Glutamatergic neuron (in vitro differentiated cells): Measurements from ENCODE around the gene MOB3C. TPM values are rescaled to one million over a fixed set of nuclear protein-coding genes. Genes with fewer than 3 reads are reported as not detected.
"Not testable (repeated sequence)": the region's sequence is repeated elsewhere in the genome, so short reads cannot be mapped to it uniquely, and the experiment has no call there.

ENCODE experiments used
- DNase-seq: peaks from one replicate; pipeline ENCODE4 v3.0.0; 2022
- H3K27ac Mint-ChIP-seq: one replicate; pipeline ENCODE4 v1.8.0; 2020; ENCODE audit warnings: mild to moderate bottlenecking, mixed read lengths, inconsistent platforms; ENCODE audit not compliant: unreplicated experiment
- H3K27me3 Mint-ChIP-seq: one replicate; pipeline ENCODE4 v1.8.0; 2020; ENCODE audit warnings: mild to moderate bottlenecking, moderate library complexity, mixed read lengths, inconsistent platforms; ENCODE audit not compliant: unreplicated experiment
- H3K36me3 Mint-ChIP-seq: one replicate; pipeline ENCODE4 v1.8.0; 2020; ENCODE audit warnings: mild to moderate bottlenecking, mixed read lengths, inconsistent platforms; ENCODE audit not compliant: unreplicated experiment
- H3K4me1 Mint-ChIP-seq: one replicate; pipeline ENCODE4 v1.8.0; 2020; ENCODE audit warnings: mild to moderate bottlenecking, low read depth, mixed read lengths, inconsistent platforms; ENCODE audit not compliant: unreplicated experiment
- H3K4me3 Mint-ChIP-seq: one replicate; pipeline ENCODE4 v1.8.0; 2020; ENCODE audit warnings: mild to moderate bottlenecking, mixed read lengths, inconsistent platforms; ENCODE audit not compliant: unreplicated experiment
- H3K9me3 Mint-ChIP-seq: one replicate; pipeline ENCODE4 v1.8.0; 2020; ENCODE audit warnings: mild to moderate bottlenecking, moderate library complexity, mixed read lengths, inconsistent platforms; ENCODE audit not compliant: unreplicated experiment
- CTCF ChIP-seq: fragments of 200-600 bp; sonication (generic); IDR thresholded peaks from one replicate; pipeline ENCODE4 v1.5.0; 2021; ENCODE audit not compliant: partially characterized antibody, unreplicated experiment
- total RNA-seq: library from RNA; stranded (reverse); fragmentation: NEBNext Ultra II Directional; extraction: Animal tissue kit (Norgen Biotek cat#: 25700); gene quantifications from one replicate; pipeline ENCODE4 v1.2.1, GENCODE V29; 2021; ENCODE audit not compliant: unreplicated experiment

The MOB3C gene
- total RNA-seq, 1 donor from 2014 or later = 1.6 TPM

- H3K27ac Mint-ChIP-seq = no peak overlapping the region
- no peaks in the 10 kb centered on the region for H3K9me3 Mint-ChIP-seq
- no peak for DNase-seq
- no peak overlapping the region for H3K4me3 Mint-ChIP-seq
- no peaks in the 10 kb centered on the region for H3K27me3 Mint-ChIP-seq
- H3K36me3 Mint-ChIP-seq = peaks cover 10% of the 10 kb centered on the region
- no peaks in the 10 kb centered on the region for H3K4me1 Mint-ChIP-seq
- no peak for TF ChIP-seq CTCF
Observed at GRCh38 chr1:46656643-46657042, 40.0 kb upstream of the MOB3C start.

- Mint-ChIP-seq H3K4me3 (no peak overlapping the region), H3K27me3 (no peaks in the 10 kb centered on the region), H3K9me3 (no peaks in the 10 kb centered on the region), H3K4me1 (no peaks in the 10 kb centered on the region), H3K27ac (no peak overlapping the region), H3K36me3 (peaks cover 10% of the 10 kb centered on the region)
- DNase-seq = no peak
- no peak for TF ChIP-seq CTCF
Observed at GRCh38 chr1:46655848-46656247, 39.2 kb upstream of the MOB3C start.

GRCh38 chr1:46654698-46655097 is 38.1 kb upstream of the MOB3C start:
- not testable (repeated sequence) for H3K4me3 Mint-ChIP-seq, H3K27ac Mint-ChIP-seq, DNase-seq, H3K9me3 Mint-ChIP-seq, H3K4me1 Mint-ChIP-seq, H3K27me3 Mint-ChIP-seq
- peaks cover 22% of the 10 kb centered on the region for H3K36me3 Mint-ChIP-seq

- TF ChIP-seq CTCF = no peak
- no peaks in the 10 kb centered on the region for H3K27me3 Mint-ChIP-seq
- H3K36me3 Mint-ChIP-seq = peaks cover 28% of the 10 kb centered on the region
- H3K4me3 Mint-ChIP-seq = no peak overlapping the region
- H3K9me3 Mint-ChIP-seq = peaks cover 4% of the 10 kb centered on the region
- no peaks in the 10 kb centered on the region for H3K4me1 Mint-ChIP-seq
- no peak overlapping the region for H3K27ac Mint-ChIP-seq
- DNase-seq = no peak
Observed at GRCh38 chr1:46654012-46654411, 37.4 kb upstream of the MOB3C start.

GRCh38 chr1:46653405-46653958 is 36.9 kb upstream of the MOB3C start:
- H3K9me3 Mint-ChIP-seq = peaks cover 4% of the 10 kb centered on the region
- no peak overlapping the region for H3K4me3 Mint-ChIP-seq
- H3K27ac Mint-ChIP-seq = no peak overlapping the region
- H3K36me3 Mint-ChIP-seq = peaks cover 28% of the 10 kb centered on the region
- H3K27me3 Mint-ChIP-seq = no peaks in the 10 kb centered on the region
- no peaks in the 10 kb centered on the region for H3K4me1 Mint-ChIP-seq
- no peak for DNase-seq
- TF ChIP-seq CTCF = no peak
